ENCODE measurements around the gene FSIP1.

The FSIP1 gene

DNA sequence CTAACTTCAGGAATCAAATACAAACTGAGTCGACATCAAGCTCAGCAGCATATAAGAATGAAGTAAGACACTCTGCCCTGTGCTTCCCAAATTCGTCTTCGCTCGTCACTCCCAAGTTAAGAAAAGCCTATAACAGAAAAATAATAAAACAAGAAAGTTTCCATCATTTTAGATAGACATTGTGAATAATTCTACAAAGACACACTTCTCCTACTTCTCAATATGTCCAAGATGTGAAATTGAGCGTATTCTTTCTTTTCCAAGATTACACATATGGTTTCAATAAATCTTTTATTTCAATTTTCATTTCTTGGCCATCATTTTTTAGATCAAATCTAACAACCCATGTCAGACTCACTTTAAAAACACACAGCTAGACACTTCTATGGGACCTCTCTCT is 85.1 kb downstream of the FSIP1 start:
- no peaks in the 10 kb centered on the region for H3K9me3 ChIP-seq (ENCODE audit: insufficient read depth, low read depth, low read length)
- H3K9ac ChIP-seq (ENCODE audit: low read depth, low read length): no peak overlapping the region
- H3K36me3 ChIP-seq (ENCODE audit: insufficient read depth, low read depth, low read length): no peaks in the 10 kb centered on the region
- no peak overlapping the region for H3K27ac ChIP-seq (ENCODE audit: low read length)
- H3K4me3 ChIP-seq (ENCODE audit: low read length): no peak overlapping the region
- peaks cover 6% of the 10 kb centered on the region; the same call in 1 of the 2 replicates for H3K4me1 ChIP-seq (ENCODE audit: insufficient read depth, low read length)
- H3K27me3 ChIP-seq (ENCODE audit: insufficient read depth, low read length): no peaks in the 10 kb centered on the region

DNA sequence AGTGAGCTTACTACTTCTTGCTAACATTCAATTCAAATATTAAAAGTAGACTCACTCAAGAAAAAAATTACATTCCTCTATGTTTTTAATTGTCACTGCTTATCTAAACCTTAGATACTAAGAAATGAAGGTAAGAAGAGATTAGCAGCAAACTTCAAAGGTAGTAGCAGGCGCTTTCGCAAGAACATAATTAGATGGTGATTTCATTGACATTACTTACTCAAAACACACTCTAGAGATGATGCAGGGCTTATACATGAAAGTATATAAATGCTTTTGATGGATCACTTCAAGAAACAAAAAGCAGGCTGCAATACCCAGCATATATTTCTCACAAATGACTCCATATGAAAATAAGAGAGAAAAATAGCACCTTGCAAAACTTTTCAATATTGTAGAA is 86.8 kb downstream of the FSIP1 start:
- Histone ChIP-seq H3K9me3 (ENCODE audit: insufficient read depth, low read depth, low read length) (no peaks in the 10 kb centered on the region), H3K4me1 (ENCODE audit: insufficient read depth, low read length) (peaks cover 11% of the 10 kb centered on the region; the same call in 1 of the 2 replicates), H3K4me3 (ENCODE audit: low read length) (no peak overlapping the region), H3K27ac (ENCODE audit: low read length) (no peak overlapping the region), H3K9ac (ENCODE audit: low read depth, low read length) (no peak overlapping the region), H3K27me3 (ENCODE audit: insufficient read depth, low read length) (no peaks in the 10 kb centered on the region), H3K36me3 (ENCODE audit: insufficient read depth, low read depth, low read length) (no peaks in the 10 kb centered on the region)

DNA sequence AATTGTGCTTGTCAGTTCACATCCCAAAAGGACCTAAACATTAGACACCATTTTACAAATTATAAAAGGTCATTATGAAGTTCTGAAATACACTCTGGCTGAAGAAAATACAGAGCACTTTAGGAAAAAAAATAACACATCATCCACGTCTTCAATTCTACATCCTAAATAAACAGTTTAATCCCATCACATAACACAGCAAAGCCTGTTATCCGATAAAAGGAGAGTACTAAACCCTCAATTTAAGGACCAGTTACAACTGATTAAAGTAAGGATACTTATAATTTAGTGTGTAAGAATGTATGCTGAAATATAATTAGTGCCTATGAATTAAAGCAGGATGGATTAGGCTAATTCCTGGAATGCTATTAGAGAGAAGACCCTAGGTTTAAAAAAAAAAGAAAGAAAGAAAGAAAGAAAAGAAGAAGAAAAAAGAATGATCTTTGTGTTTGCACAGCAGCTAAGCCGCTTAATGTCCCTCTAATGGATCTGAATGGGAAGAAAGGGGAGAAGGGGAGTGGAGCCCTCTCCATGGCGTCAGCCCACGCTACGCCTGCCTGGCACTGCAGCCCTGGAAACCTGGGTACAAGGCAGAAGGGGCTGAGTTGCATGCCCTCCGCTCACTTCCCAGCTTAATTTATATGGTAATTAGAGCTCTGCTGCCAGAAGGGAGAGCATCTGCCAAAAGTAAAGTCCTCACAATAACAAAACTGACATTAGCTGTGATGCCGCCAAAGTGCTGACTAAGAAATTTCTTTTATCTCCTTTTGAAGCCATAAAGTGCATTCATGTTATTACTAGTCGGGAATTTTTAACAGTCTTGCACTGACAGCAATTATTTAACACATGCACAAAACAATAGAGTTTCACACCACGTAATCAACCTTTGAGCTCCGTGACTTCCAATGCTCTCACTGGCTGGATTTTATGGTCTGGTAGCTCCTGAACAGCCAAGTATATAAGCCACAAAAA is 90.0 kb downstream of the FSIP1 start:
- H3K27ac ChIP-seq (ENCODE audit: low read length): no peak overlapping the region

DNA sequence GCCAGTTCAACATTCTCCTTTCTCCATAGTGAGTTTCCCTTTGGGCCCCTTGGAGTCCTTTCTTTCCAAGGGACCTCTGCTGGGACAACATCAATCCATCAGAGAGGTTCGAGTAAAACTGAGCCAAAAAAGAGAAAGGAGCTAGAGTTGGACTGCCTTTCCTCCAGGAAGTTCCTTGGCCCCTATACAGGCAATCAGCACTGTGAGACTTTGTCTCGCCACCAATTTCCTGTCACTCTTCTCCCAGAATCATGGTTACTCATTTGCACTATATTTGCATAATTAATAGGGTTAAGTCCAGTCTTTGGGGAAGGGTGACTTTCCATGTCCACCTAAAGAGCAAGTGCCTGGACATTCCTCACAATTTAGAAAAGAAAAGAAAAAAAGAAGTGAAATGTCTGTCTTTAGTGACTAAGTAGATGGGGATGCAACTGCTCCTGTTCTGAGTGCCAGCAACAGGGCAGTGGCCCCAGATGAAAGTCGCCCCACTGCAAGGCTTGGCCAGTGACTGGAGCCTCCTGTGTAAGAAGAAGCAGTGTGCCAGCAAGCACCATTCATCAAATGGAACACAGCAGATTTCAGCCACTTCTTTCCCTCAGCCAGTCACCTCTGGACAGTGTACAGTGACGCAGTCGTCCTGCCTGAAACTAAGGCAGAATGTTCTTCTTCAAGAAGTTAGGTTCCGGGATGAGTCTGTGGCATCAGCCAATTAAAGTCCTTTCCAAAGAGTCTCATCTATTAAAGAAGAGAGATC is 91.6 kb downstream of the FSIP1 start:
- Histone ChIP-seq H3K4me1 (ENCODE audit: insufficient read depth, low read length) (peaks cover 11% of the 10 kb centered on the region; the same call in 1 of the 2 replicates), H3K27me3 (ENCODE audit: insufficient read depth, low read length) (no peaks in the 10 kb centered on the region), H3K4me3 (ENCODE audit: low read length) (no peak overlapping the region), H3K36me3 (ENCODE audit: insufficient read depth, low read depth, low read length) (no peaks in the 10 kb centered on the region), H3K9me3 (ENCODE audit: insufficient read depth, low read depth, low read length) (no peaks in the 10 kb centered on the region), H3K9ac (ENCODE audit: low read depth, low read length) (no peak overlapping the region), H3K27ac (ENCODE audit: low read length) (no peak overlapping the region)

More for the DNA sequence above, 90.0 kb downstream of the FSIP1 start:
- no peaks in the 10 kb centered on the region for H3K9me3 ChIP-seq (ENCODE audit: insufficient read depth, low read depth, low read length)
- no peaks in the 10 kb centered on the region for H3K27me3 ChIP-seq (ENCODE audit: insufficient read depth, low read length)
- H3K9ac ChIP-seq (ENCODE audit: low read depth, low read length): no peak overlapping the region
- H3K4me3 ChIP-seq (ENCODE audit: low read length): peak overlapping the region; percentile 51
- H3K36me3 ChIP-seq (ENCODE audit: insufficient read depth, low read depth, low read length): no peaks in the 10 kb centered on the region
- peaks cover 11% of the 10 kb centered on the region; the same call in 1 of the 2 replicates for H3K4me1 ChIP-seq (ENCODE audit: insufficient read depth, low read length)

DNA sequence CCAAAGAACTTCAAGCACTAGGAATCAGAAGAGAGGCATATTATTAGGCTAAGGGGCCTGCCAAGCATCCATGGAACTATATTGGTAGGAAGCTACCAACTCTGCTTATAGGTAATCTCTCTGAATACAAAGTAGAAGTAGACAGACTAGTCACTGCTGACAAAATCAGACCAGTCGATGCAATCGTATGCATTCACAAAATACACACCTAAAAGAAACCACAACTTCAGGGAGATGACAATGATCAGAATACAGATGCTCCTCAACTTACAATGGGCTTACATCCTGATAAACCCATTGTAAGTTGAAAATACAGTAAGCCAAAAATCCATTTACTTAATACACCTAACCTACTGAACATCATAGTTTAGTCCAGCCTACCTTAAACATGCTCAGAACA is 94.7 kb downstream of the FSIP1 start:
- Histone ChIP-seq H3K4me3 (ENCODE audit: low read length) (no peak overlapping the region), H3K36me3 (ENCODE audit: insufficient read depth, low read depth, low read length) (no peaks in the 10 kb centered on the region), H3K27ac (ENCODE audit: low read length) (no peak overlapping the region), H3K9me3 (ENCODE audit: insufficient read depth, low read depth, low read length) (no peaks in the 10 kb centered on the region), H3K4me1 (ENCODE audit: insufficient read depth, low read length) (peaks cover 6% of the 10 kb centered on the region; the same call in 1 of the 2 replicates), H3K27me3 (ENCODE audit: insufficient read depth, low read length) (no peaks in the 10 kb centered on the region), H3K9ac (ENCODE audit: low read depth, low read length) (no peak overlapping the region)

DNA sequence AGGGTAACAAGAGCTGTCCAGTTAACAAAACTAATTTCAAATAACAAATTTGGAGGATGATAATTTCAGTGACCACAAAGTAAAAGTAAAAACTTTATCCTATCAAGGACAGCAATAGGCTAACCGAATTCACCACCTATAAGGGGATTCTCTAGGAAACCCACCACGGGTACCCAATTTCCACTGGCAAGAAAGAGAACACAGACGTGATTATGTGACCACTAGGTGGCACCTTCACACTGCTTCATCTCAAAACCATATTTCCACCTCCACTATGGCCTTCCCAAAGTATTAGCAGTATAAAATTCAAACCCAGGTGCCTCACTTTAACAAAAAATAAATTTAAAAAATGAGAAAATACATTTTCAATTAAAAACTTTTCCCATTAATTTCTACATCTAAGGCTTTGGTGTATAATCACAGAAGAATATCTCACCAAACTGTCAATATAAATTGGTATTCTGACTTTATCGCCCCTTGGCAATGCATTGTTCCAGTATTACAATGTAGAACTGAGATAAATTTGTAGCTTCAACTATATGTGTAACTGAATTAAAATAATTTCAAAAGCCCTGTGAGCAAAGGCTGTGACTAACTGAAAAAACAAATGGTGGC is 96.5 kb downstream of the FSIP1 start:
- no peak overlapping the region for H3K9ac ChIP-seq (ENCODE audit: low read depth, low read length)
- no peaks in the 10 kb centered on the region for H3K36me3 ChIP-seq (ENCODE audit: insufficient read depth, low read depth, low read length)
- H3K9me3 ChIP-seq (ENCODE audit: insufficient read depth, low read depth, low read length): no peaks in the 10 kb centered on the region
- H3K27me3 ChIP-seq (ENCODE audit: insufficient read depth, low read length): no peaks in the 10 kb centered on the region
- H3K4me3 ChIP-seq (ENCODE audit: low read length): no peak overlapping the region
- H3K4me1 ChIP-seq (ENCODE audit: insufficient read depth, low read length): no peaks in the 10 kb centered on the region
- H3K27ac ChIP-seq (ENCODE audit: low read length): no peak overlapping the region

DNA sequence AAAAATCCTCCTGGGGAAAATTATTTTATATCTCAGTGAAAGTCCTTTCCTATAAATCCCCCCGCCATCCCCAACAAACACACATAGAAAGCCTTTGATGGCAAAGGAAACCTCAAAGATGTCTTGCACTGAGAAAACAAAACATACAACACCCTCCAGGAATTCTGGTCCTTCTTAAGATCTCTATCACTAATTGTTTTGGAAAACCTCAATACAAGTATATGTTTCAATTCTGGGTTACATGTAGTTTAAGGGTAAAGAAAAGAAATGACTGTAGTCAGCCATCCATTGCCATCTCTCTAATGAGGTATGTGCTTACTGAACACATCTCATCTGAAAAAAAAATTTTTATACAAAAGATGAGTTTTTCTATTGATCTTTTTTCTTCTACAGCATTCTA is 97.3 kb downstream of the FSIP1 start:
- no peaks in the 10 kb centered on the region for H3K27me3 ChIP-seq (ENCODE audit: insufficient read depth, low read length)
- H3K4me1 ChIP-seq (ENCODE audit: insufficient read depth, low read length): no peaks in the 10 kb centered on the region
- no peak overlapping the region for H3K4me3 ChIP-seq (ENCODE audit: low read length)
- H3K9ac ChIP-seq (ENCODE audit: low read depth, low read length): no peak overlapping the region
- H3K27ac ChIP-seq (ENCODE audit: low read length): no peak overlapping the region
- no peaks in the 10 kb centered on the region for H3K36me3 ChIP-seq (ENCODE audit: insufficient read depth, low read depth, low read length)
- no peaks in the 10 kb centered on the region for H3K9me3 ChIP-seq (ENCODE audit: insufficient read depth, low read depth, low read length)

DNA sequence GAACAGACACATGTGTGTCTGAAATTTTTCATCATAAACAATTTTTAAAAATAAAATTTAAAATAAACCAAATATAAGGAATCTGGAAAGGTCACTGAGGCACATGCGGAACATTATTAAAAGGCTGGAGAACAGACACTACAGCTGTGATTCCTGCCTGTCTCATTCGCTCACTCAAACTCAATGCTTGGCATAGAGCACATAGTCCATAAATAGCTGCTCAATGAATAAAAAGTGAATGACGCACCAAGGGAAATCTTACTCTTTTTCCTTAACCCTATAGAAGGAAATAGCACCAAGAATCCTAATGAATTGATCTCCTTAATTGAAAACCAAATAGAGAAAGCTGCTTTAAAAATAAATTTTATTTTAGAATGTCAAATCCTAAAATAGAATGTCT is 98.4 kb downstream of the FSIP1 start:
- no peaks in the 10 kb centered on the region for H3K27me3 ChIP-seq (ENCODE audit: insufficient read depth, low read length)
- no peak overlapping the region for H3K9ac ChIP-seq (ENCODE audit: low read depth, low read length)
- no peak overlapping the region for H3K27ac ChIP-seq (ENCODE audit: low read length)
- no peaks in the 10 kb centered on the region for H3K9me3 ChIP-seq (ENCODE audit: insufficient read depth, low read depth, low read length)
- H3K36me3 ChIP-seq (ENCODE audit: insufficient read depth, low read depth, low read length): no peaks in the 10 kb centered on the region
- H3K4me1 ChIP-seq (ENCODE audit: insufficient read depth, low read length): no peaks in the 10 kb centered on the region
- H3K4me3 ChIP-seq (ENCODE audit: low read length): no peak overlapping the region

DNA sequence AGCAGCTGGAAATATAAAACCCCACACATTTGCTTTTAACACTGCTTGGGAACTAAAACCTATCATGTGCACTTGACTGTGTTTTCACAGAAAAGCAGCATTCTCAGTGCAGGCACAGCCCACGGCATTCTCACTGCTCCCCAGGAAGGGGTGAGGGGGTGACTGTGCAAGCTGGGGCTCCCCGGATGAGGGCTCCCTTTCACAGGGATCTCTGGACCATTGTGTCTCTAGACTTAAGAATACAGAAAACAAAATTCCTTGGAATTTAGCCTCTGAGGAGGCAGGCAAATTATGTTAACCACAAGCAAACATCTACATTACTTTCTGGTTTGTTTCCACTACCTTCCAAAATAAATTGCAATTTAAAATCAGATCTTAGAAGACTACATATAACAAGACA is 100.3 kb downstream of the FSIP1 start:
- H3K4me3 ChIP-seq (ENCODE audit: low read length): no peak overlapping the region
- no peaks in the 10 kb centered on the region for H3K4me1 ChIP-seq (ENCODE audit: insufficient read depth, low read length)
- no peak overlapping the region for H3K9ac ChIP-seq (ENCODE audit: low read depth, low read length)
- H3K9me3 ChIP-seq (ENCODE audit: insufficient read depth, low read depth, low read length): no peaks in the 10 kb centered on the region
- no peak overlapping the region for H3K27ac ChIP-seq (ENCODE audit: low read length)
- H3K36me3 ChIP-seq (ENCODE audit: insufficient read depth, low read depth, low read length): no peaks in the 10 kb centered on the region
- no peaks in the 10 kb centered on the region for H3K27me3 ChIP-seq (ENCODE audit: insufficient read depth, low read length)

DNA sequence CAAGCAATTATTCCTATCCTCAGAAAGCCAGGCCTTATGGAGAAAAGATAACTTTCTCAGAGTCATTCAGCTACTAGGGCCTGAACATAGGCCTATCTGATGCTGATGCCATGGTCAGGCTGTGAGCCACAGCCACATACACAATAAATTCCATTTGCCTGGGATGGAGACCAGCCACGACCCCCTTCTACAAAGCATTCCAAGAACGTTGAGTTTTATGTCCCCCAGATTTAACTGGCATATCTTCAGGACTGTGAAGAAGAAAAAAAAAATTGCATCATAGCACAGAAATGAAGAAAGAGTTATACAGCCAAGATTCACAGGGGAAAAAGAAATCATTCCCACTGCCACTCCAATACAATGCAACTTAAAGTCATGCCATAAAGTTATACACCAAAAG is 101.8 kb downstream of the FSIP1 start:
- Histone ChIP-seq H3K27me3 (ENCODE audit: insufficient read depth, low read length) (no peaks in the 10 kb centered on the region), H3K27ac (ENCODE audit: low read length) (no peak overlapping the region), H3K36me3 (ENCODE audit: insufficient read depth, low read depth, low read length) (no peaks in the 10 kb centered on the region), H3K9ac (ENCODE audit: low read depth, low read length) (no peak overlapping the region), H3K4me3 (ENCODE audit: low read length) (no peak overlapping the region), H3K4me1 (ENCODE audit: insufficient read depth, low read length) (no peaks in the 10 kb centered on the region), H3K9me3 (ENCODE audit: insufficient read depth, low read depth, low read length) (no peaks in the 10 kb centered on the region)

DNA sequence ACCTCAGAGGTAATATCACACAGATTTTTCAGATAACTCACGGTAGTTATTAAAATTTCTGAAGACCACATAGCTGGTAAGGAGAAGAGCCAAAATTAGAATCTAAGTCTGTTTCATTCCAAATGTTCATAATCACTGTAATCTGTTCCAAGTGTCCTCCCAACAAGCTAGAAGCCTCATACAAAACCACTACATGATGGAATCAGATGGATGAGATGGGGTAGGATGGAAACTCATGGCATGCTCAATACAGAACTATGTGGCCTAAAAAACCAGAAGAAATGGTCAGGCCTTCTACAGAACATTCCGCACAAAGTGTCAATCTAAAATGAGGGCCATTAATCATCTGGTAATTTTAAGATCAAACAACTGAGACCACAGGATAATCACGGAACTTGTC is 110.0 kb downstream of the FSIP1 start:
- Histone ChIP-seq H3K9ac (ENCODE audit: low read depth, low read length) (no peak overlapping the region), H3K4me1 (ENCODE audit: insufficient read depth, low read length) (no peaks in the 10 kb centered on the region), H3K36me3 (ENCODE audit: insufficient read depth, low read depth, low read length) (no peaks in the 10 kb centered on the region), H3K27me3 (ENCODE audit: insufficient read depth, low read length) (no peaks in the 10 kb centered on the region), H3K4me3 (ENCODE audit: low read length) (no peak overlapping the region), H3K9me3 (ENCODE audit: insufficient read depth, low read depth, low read length) (no peaks in the 10 kb centered on the region), H3K27ac (ENCODE audit: low read length) (no peak overlapping the region)
